Ecto neural progenitor cell (in vitro differentiated cells): Measurements from ENCODE around the gene AKAP6.
"Not testable (repeated sequence)": the region's sequence is repeated elsewhere in the genome, so short reads cannot be mapped to it uniquely, and the experiment has no call there.

ENCODE experiments used
- DNase-seq: peaks from one replicate; pipeline ENCODE4 v3.0.0-alpha.2; 2018; ENCODE audit warnings: low spot score

AKAP6 gene

GRCh38 chr14:32756775-32757174 lies 427.7 kb downstream of the AKAP6 start:
- DNase-seq, result no peak

GRCh38 chr14:32757568-32757967 lies 428.5 kb downstream of the AKAP6 start:
- DNase-seq, result no peak

- no peak for DNase-seq
Observed at GRCh38 chr14:32761381-32761968, 432.4 kb downstream of the AKAP6 start.

- no peak for DNase-seq
Observed at GRCh38 chr14:32762886-32763285, 433.8 kb downstream of the AKAP6 start.

- DNase-seq, result no peak
Observed at GRCh38 chr14:32763673-32764072, 434.6 kb downstream of the AKAP6 start.

GRCh38 chr14:32764131-32764530 lies 435.0 kb downstream of the AKAP6 start:
- no peak for DNase-seq

- DNase-seq, result no peak
Observed at GRCh38 chr14:32770422-32770821, 441.3 kb downstream of the AKAP6 start.

GRCh38 chr14:32774214-32774613 lies 445.1 kb downstream of the AKAP6 start:
- no peak for DNase-seq

- DNase-seq, result no peak
Observed at GRCh38 chr14:32779840-32780239, 450.7 kb downstream of the AKAP6 start.

- DNase-seq, result no peak
Observed at GRCh38 chr14:32784405-32784804, 455.3 kb downstream of the AKAP6 start.

GRCh38 chr14:32785585-32785984 lies 456.5 kb downstream of the AKAP6 start:
- DNase-seq, result no peak

GRCh38 chr14:32786886-32787285 lies 457.8 kb downstream of the AKAP6 start:
- no peak for DNase-seq

- DNase-seq, result not testable (repeated sequence)
Observed at GRCh38 chr14:32793033-32793432, 463.9 kb downstream of the AKAP6 start.

GRCh38 chr14:32800320-32800719 lies 471.2 kb downstream of the AKAP6 start:
- DNase-seq, result no peak

- DNase-seq, result no peak
Observed at GRCh38 chr14:32802295-32802694, 473.2 kb downstream of the AKAP6 start.

GRCh38 chr14:32805979-32806378 lies 476.9 kb downstream of the AKAP6 start:
- no peak for DNase-seq

- no peak for DNase-seq
Observed at GRCh38 chr14:32808644-32809043, 479.5 kb downstream of the AKAP6 start.

GRCh38 chr14:32809255-32809654 lies 480.2 kb downstream of the AKAP6 start:
- DNase-seq, result no peak

- no peak for DNase-seq
Observed at GRCh38 chr14:32813401-32813800, 484.3 kb downstream of the AKAP6 start.

GRCh38 chr14:32814721-32815120 lies 485.6 kb downstream of the AKAP6 start:
- DNase-seq, result no peak

GRCh38 chr14:32816588-32816987 lies 487.5 kb downstream of the AKAP6 start:
- no peak for DNase-seq

GRCh38 chr14:32817780-32818179 lies 488.7 kb downstream of the AKAP6 start:
- DNase-seq, result no peak

GRCh38 chr14:32818581-32818980 lies 489.5 kb downstream of the AKAP6 start:
- DNase-seq, result no peak

GRCh38 chr14:32820181-32820580 lies 491.1 kb downstream of the AKAP6 start:
- no peak for DNase-seq

- no peak for DNase-seq
Observed at GRCh38 chr14:32820682-32821081, 491.6 kb downstream of the AKAP6 start.
